Suprapubic skin (tissue), 4 donors: ENCODE measurements around the gene TRAPPC2L. TPM values are rescaled to one million over a fixed set of nuclear protein-coding genes. Genes with fewer than 3 reads are reported as not detected.

Experiments
- DNase-seq, 2 donors: peaks; one replicate each; pipeline ENCODE4 v3.0.0-alpha.2; 2019; ENCODE audit warnings: low spot score in 2 of 2
- H3K27ac ChIP-seq: fragments of 200-600 bp; sonication (generic); one replicate; pipeline ENCODE4 v1.5.1; 2019
- H3K27me3 ChIP-seq: fragments of 200-600 bp; sonication (generic); one replicate; pipeline ENCODE4 v1.5.1; 2019
- H3K36me3 ChIP-seq: fragments of 200-600 bp; sonication (generic); one replicate; pipeline ENCODE4 v1.5.1; 2019
- H3K4me1 ChIP-seq: fragments of 200-600 bp; sonication (generic); one replicate; pipeline ENCODE4 v1.5.1; 2019
- H3K4me3 ChIP-seq: fragments of 200-600 bp; sonication (generic); one replicate; pipeline ENCODE4 v1.5.1; 2019; ENCODE audit warnings: mild to moderate bottlenecking
- H3K9me3 ChIP-seq: fragments of 200-600 bp; sonication (generic); one replicate; pipeline ENCODE4 v1.5.1; 2019
- EP300 ChIP-seq: sonication (generic); formaldehyde crosslinking; IDR thresholded peaks from one replicate; pipeline ENCODE4 v1.6.1; 2017; ENCODE audit warnings: antibody characterized with exemption
- POLR2A ChIP-seq, 2 donors: fragments of 450-650 bp; IDR thresholded peaks; one replicate each; pipeline ENCODE4 v1.6.1; 2017; ENCODE audit warnings: antibody characterized with exemption in 2 of 2, mild to moderate bottlenecking in 2 of 2, moderate library complexity in 2 of 2
- POLR2AphosphoS5 ChIP-seq, 3 donors: sonication (generic); formaldehyde crosslinking; IDR thresholded peaks; one replicate each; pipeline ENCODE4 v1.6.1; 2017; ENCODE audit warnings: antibody characterized with exemption in 3 of 3
- WGBS: methylation state at CpG from one replicate; pipeline ENCODE4 v1.1.5; 2018; 5-methylcytosine and 5-hydroxymethylcytosine counted together
- total RNA-seq, 4 donors: library from RNA; depleted of rRNA; stranded (reverse); fragments of >200 nt; gene quantifications; one replicate each; pipeline ENCODE4 v1.1.0, GENCODE V29; 2016
- TF ChIP-seq, protein P1 (sequence below), 2 donors: fragments of 200-600 bp in 1 of 2; fragments of 450-650 bp in 1 of 2; sonication (generic) in 1 of 2; IDR thresholded peaks; one replicate each; pipeline ENCODE4 v1.5.1; 2016 to 2019; ENCODE audit warnings: antibody characterized with exemption in 2 of 2, mild to moderate bottlenecking in 1 of 2, moderate library complexity in 1 of 2

Gene TRAPPC2L
- total RNA-seq, 4 donors from 2014 or later = 31.9 to 49.2 (median 36.3) TPM

DNA sequence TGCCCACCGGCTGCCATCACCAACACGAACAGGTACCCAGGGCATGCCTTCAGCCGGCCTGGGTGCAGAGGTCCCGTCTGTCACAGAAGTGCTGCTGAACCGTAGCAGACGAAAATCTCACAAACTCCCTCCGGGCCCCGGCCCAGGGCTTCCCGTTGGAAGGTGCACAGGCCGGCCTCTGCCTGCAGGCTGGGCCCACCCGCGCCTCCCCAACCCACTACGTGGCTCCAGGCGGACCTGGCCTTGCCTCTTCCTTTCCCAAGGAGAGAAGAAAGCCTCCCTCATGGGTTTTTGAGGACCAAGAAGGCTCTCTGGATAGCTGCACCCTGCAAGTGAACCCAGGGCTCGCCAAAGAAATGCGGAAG, 55.0 kb downstream of the TRAPPC2L start:
- 96% methylated on average over 2 of the region's 16 CpGs for WGBS
- TF ChIP-seq POLR2A (IDR thresholded peaks at IDR 0.05) (no peak), EP300 (no peak), POLR2AphosphoS5 (IDR thresholded peaks at IDR 0.05) (no peak)
- TF ChIP-seq, protein P1, sequence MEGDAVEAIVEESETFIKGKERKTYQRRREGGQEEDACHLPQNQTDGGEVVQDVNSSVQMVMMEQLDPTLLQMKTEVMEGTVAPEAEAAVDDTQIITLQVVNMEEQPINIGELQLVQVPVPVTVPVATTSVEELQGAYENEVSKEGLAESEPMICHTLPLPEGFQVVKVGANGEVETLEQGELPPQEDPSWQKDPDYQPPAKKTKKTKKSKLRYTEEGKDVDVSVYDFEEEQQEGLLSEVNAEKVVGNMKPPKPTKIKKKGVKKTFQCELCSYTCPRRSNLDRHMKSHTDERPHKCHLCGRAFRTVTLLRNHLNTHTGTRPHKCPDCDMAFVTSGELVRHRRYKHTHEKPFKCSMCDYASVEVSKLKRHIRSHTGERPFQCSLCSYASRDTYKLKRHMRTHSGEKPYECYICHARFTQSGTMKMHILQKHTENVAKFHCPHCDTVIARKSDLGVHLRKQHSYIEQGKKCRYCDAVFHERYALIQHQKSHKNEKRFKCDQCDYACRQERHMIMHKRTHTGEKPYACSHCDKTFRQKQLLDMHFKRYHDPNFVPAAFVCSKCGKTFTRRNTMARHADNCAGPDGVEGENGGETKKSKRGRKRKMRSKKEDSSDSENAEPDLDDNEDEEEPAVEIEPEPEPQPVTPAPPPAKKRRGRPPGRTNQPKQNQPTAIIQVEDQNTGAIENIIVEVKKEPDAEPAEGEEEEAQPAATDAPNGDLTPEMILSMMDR (IDR thresholded peaks at IDR 0.05) = no peak
- Histone ChIP-seq H3K9me3 (no peaks in the 10 kb centered on the region), H3K36me3 (no peaks in the 10 kb centered on the region), H3K27ac (no peak overlapping the region), H3K27me3 (no peaks in the 10 kb centered on the region), H3K4me1 (peaks cover 14% of the 10 kb centered on the region), H3K4me3 (no peak overlapping the region)
- DNase-seq = no peak

Other genes starting within 250 kb of the TRAPPC2L start
- gene IL17C, start 218.6 kb upstream of the TRAPPC2L start, total RNA-seq = not detected
- gene CYBA, start 206.1 kb upstream of the TRAPPC2L start, total RNA-seq = 10 to 100 TPM; 22.4 to 39.1 (median 29.7) TPM
- 10 to 100 TPM; 18.9 to 77.6 (median 44.7) TPM for gene MVD, start 194.0 kb upstream of the TRAPPC2L start, total RNA-seq
- gene SNAI3, start 170.6 kb upstream of the TRAPPC2L start, total RNA-seq = under 1 TPM in 2 of 4 donors, not detected in 2; 0.40 to 0.44 TPM
- gene RNF166, start 150.7 kb upstream of the TRAPPC2L start, total RNA-seq = 10 to 100 TPM; 12.4 to 15.8 (median 14.6) TPM
- gene CTU2, start 150.6 kb upstream of the TRAPPC2L start, total RNA-seq = 10 to 100 TPM in 2 of 4 donors, 1 to 10 TPM in 2; 7.8 to 17.8 (median 10.9) TPM
- 100 to 1,000 TPM; 185 to 269 (median 224) TPM for gene PIEZO1, start 71.9 kb upstream of the TRAPPC2L start, total RNA-seq
- gene CDT1, start 53.3 kb upstream of the TRAPPC2L start, total RNA-seq = 10 to 100 TPM in 2 of 4 donors, 1 to 10 TPM in 2; 4.7 to 25.7 (median 10.7) TPM
- gene APRT, start 45.2 kb upstream of the TRAPPC2L start, total RNA-seq = 100 to 1,000 TPM; 122 to 382 (median 250) TPM
- 100 to 1,000 TPM in 1 of 4 donors, 10 to 100 TPM in 3; 31.1 to 134 (median 43.3) TPM for gene GALNS, start 180 bp upstream of the TRAPPC2L start, total RNA-seq
- not detected for gene PABPN1L, start 9.5 kb downstream of the TRAPPC2L start, total RNA-seq
- 1 to 10 TPM; 1.5 to 6.6 (median 2.9) TPM for gene CBFA2T3, start 120.1 kb downstream of the TRAPPC2L start, total RNA-seq
- gene ACSF3, start 236.7 kb downstream of the TRAPPC2L start, total RNA-seq = 10 to 100 TPM; 26.1 to 55.1 (median 32.5) TPM